ENCODE results near the gene ZBTB7C.

Gene ZBTB7C

GRCh38 chr18:48318436-48318835 lies 90.7 kb downstream of the ZBTB7C start:
- no peak for DNase-seq (ENCODE audit: low read depth)
- in situ Hi-C loops (cut with HindIII; ENCODE audit: low sequenced_read_pairs), result no loop called here
- TF ChIP-seq, protein P1, sequence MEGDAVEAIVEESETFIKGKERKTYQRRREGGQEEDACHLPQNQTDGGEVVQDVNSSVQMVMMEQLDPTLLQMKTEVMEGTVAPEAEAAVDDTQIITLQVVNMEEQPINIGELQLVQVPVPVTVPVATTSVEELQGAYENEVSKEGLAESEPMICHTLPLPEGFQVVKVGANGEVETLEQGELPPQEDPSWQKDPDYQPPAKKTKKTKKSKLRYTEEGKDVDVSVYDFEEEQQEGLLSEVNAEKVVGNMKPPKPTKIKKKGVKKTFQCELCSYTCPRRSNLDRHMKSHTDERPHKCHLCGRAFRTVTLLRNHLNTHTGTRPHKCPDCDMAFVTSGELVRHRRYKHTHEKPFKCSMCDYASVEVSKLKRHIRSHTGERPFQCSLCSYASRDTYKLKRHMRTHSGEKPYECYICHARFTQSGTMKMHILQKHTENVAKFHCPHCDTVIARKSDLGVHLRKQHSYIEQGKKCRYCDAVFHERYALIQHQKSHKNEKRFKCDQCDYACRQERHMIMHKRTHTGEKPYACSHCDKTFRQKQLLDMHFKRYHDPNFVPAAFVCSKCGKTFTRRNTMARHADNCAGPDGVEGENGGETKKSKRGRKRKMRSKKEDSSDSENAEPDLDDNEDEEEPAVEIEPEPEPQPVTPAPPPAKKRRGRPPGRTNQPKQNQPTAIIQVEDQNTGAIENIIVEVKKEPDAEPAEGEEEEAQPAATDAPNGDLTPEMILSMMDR (IDR thresholded peaks at IDR 0.05; ENCODE audit: low read depth, low read length, missing control alignments), result no peak
- no peak overlapping the region for H3K4me3 ChIP-seq (ENCODE audit: low read depth, low read length)

GRCh38 chr18:48317781-48318381 lies 91.3 kb downstream of the ZBTB7C start:
- DNase-seq (ENCODE audit: low read depth), result no peak
- TF ChIP-seq, protein P1 (IDR thresholded peaks at IDR 0.05; ENCODE audit: low read depth, low read length, missing control alignments), result no peak
- in situ Hi-C loops (cut with HindIII; ENCODE audit: low sequenced_read_pairs), result no loop called here
- H3K4me3 ChIP-seq (ENCODE audit: low read depth, low read length), result no peak overlapping the region

- in situ Hi-C loops (cut with HindIII; ENCODE audit: low sequenced_read_pairs), result no loop called here
- DNase-seq (ENCODE audit: low read depth), result no peak
- H3K4me3 ChIP-seq (ENCODE audit: low read depth, low read length), result no peak overlapping the region
- TF ChIP-seq, protein P1 (IDR thresholded peaks at IDR 0.05; ENCODE audit: low read depth, low read length, missing control alignments), result no peak
These were observed 93.0 kb downstream of the ZBTB7C start for GRCh38 chr18:48316177-48316576.

- no peak for DNase-seq (ENCODE audit: low read depth)
- in situ Hi-C loops (cut with HindIII; ENCODE audit: low sequenced_read_pairs), result no loop called here
- H3K4me3 ChIP-seq (ENCODE audit: low read depth, low read length), result no peak overlapping the region
- TF ChIP-seq, protein P1 (IDR thresholded peaks at IDR 0.05; ENCODE audit: low read depth, low read length, missing control alignments), result peak; percentile 2
These were observed 94.5 kb downstream of the ZBTB7C start for GRCh38 chr18:48314690-48315089.

- TF ChIP-seq, protein P1 (IDR thresholded peaks at IDR 0.05; ENCODE audit: low read depth, low read length, missing control alignments), result no peak
- no peak overlapping the region for H3K4me3 ChIP-seq (ENCODE audit: low read depth, low read length)
- in situ Hi-C loops (cut with HindIII; ENCODE audit: low sequenced_read_pairs), result no loop called here
- no peak for DNase-seq (ENCODE audit: low read depth)
These were observed 95.4 kb downstream of the ZBTB7C start for GRCh38 chr18:48313792-48314191.

- in situ Hi-C loops (cut with HindIII; ENCODE audit: low sequenced_read_pairs), result no loop called here
- no peak for DNase-seq (ENCODE audit: low read depth)
- TF ChIP-seq, protein P1 (IDR thresholded peaks at IDR 0.05; ENCODE audit: low read depth, low read length, missing control alignments), result no peak
- no peak overlapping the region for H3K4me3 ChIP-seq (ENCODE audit: low read depth, low read length)
These were observed 97.1 kb downstream of the ZBTB7C start for GRCh38 chr18:48312066-48312465.
